SK-N-SH (cell line): Measurements from ENCODE around the gene BEX3. TPM values are rescaled to one million over a fixed set of nuclear protein-coding genes. Genes with fewer than 3 reads are reported as not detected.

Source experiments
- CTCF ChIA-PET: fragments of 300-600, 350-600 bp; formaldehyde crosslinking; extraction: SDS; loops from one replicate; lab custom pipeline; 2021; lab: Yijun Ruan, JAX
- POLR2A ChIA-PET: fragments of 350-600 bp; sonication (Branson Sonifier 250); formaldehyde crosslinking; extraction: SDS; loops from one replicate; lab custom pipeline; 2020; ENCODE audit warnings: antibody characterized with exemption, inconsistent platforms; lab: Yijun Ruan, JAX
- DNase-seq: peaks from one replicate; pipeline ENCODE4 v3.0.0; 2012
- H2AFZ ChIP-seq: fragments of 200-600 bp; sonication (generic); 2 replicates; pipeline ENCODE4 v1.8.1; 2016; ENCODE audit warnings: antibody characterized with exemption, mild to moderate bottlenecking, low read depth
- H3F3A ChIP-seq: fragments of 200-600 bp; sonication (generic); replicated peaks from 2 replicates; pipeline ENCODE3; 2016; ENCODE audit warnings: antibody characterized with exemption, mild to moderate bottlenecking; ENCODE audit not compliant: insufficient read depth
- H3K27ac ChIP-seq, 2 experiments: fragments of 200-500 bp in 1 of 2; fragments of 200-600 bp in 1 of 2; sonication (Bioruptor generic) in 1 of 2; sonication (generic), shearing (Covaris generic) in 1 of 2; 2 replicates each; pipeline versions ENCODE4 v1.5.1 to v1.6.1; 2014 to 2016; ENCODE audit warnings: low read depth in 2 of 2, inconsistent platforms in 1 of 2, low read length in 1 of 2, mild to moderate bottlenecking in 1 of 2, mixed read lengths in 1 of 2
- H3K27me3 ChIP-seq: fragments of 200-600 bp; sonication (generic), shearing (Covaris generic); 2 replicates; pipeline ENCODE4 v1.6.1; 2016; ENCODE audit warnings: mixed run types; ENCODE audit not compliant: insufficient read depth
- H3K36me3 ChIP-seq, 2 experiments: fragments of 200-500 bp in 1 of 2; fragments of 200-600 bp in 1 of 2; sonication (Bioruptor generic) in 1 of 2; sonication (generic) in 1 of 2; replicated peaks in 1 of 2; 2 replicates each; pipeline versions ENCODE3 to v1.5.1; 2014 to 2016; ENCODE audit warnings: low read length in 1 of 2, mild to moderate bottlenecking in 1 of 2; ENCODE audit not compliant: insufficient read depth in 2 of 2, control insufficient read depth in 1 of 2
- H3K4me1 ChIP-seq, 2 experiments: fragments of 200-500 bp in 1 of 2; fragments of 200-600 bp in 1 of 2; sonication (Bioruptor generic) in 1 of 2; sonication (generic), shearing (Covaris generic) in 1 of 2; 2 replicates each; pipeline versions ENCODE4 v1.5.1 to v1.6.1; 2014 to 2016; ENCODE audit warnings: low read depth in 1 of 2, low read length in 1 of 2, mixed run types in 1 of 2; ENCODE audit not compliant: insufficient read depth in 2 of 2, control insufficient read depth in 1 of 2
- H3K4me2 ChIP-seq: fragments of 200-600 bp; sonication (generic), shearing (Covaris generic); 2 replicates; pipeline ENCODE4 v1.6.1; 2017; ENCODE audit warnings: mixed run types
- H3K4me3 ChIP-seq, 2 experiments: fragments of 200-500 bp in 1 of 2; fragments of 200-600 bp in 1 of 2; sonication (Bioruptor generic) in 1 of 2; sonication (generic), shearing (Covaris generic) in 1 of 2; 2 replicates each; pipeline versions ENCODE4 v1.5.1 to v1.8.1; 2014 to 2016; ENCODE audit warnings: low read depth in 2 of 2, inconsistent platforms in 1 of 2, low read length in 1 of 2, mild to moderate bottlenecking in 1 of 2, mixed read lengths in 1 of 2, moderate library complexity in 1 of 2
- H3K79me2 ChIP-seq: fragments of 200-600 bp; sonication (generic); 2 replicates; pipeline ENCODE4 v1.8.1; 2017; ENCODE audit warnings: mild to moderate bottlenecking; ENCODE audit not compliant: insufficient read depth
- H3K9ac ChIP-seq: fragments of 200-600 bp; sonication (generic); 2 replicates; pipeline ENCODE4 v1.6.1; 2017; ENCODE audit warnings: mixed run types
- H3K9me2 ChIP-seq: fragments of 200-600 bp; sonication (generic); 2 replicates; pipeline ENCODE4 v1.6.1; 2017; ENCODE audit warnings: mixed run types
- H3K9me3 ChIP-seq: fragments of 200-600 bp; sonication (generic); 2 replicates; pipeline ENCODE4 v1.6.1; 2017; ENCODE audit warnings: mixed run types, mild to moderate bottlenecking, moderate library complexity
- H4K20me1 ChIP-seq: fragments of 200-600 bp; sonication (generic); 2 replicates; pipeline ENCODE4 v1.6.1; 2017; ENCODE audit warnings: mild to moderate bottlenecking, mixed run types; ENCODE audit not compliant: insufficient read depth
- CHD2 ChIP-seq: fragments of 150-350 bp; IDR thresholded peaks from 2 replicates; pipeline ENCODE4 v1.6.1; 2018; ENCODE audit warnings: low read length; ENCODE audit not compliant: partially characterized antibody
- CTCF ChIP-seq: fragments of 200-600 bp; sonication (generic); IDR thresholded peaks from 2 replicates; pipeline ENCODE4 v1.6.1; 2017; ENCODE audit warnings: antibody characterized with exemption, mild to moderate bottlenecking, moderate library complexity
- EP300 ChIP-seq, 2 experiments: IDR thresholded peaks; 2 replicates each; pipeline versions ENCODE4 v1.4.0 to v1.6.1; 2012; ENCODE audit warnings: borderline replicate concordance in 1 of 2, low read depth in 1 of 2, low read length in 1 of 2
- FOSL2 ChIP-seq: IDR thresholded peaks from 2 replicates; pipeline ENCODE4 v1.4.0; 2012; ENCODE audit warnings: low read depth, mild to moderate bottlenecking, moderate library complexity, borderline replicate concordance
- FOXM1 ChIP-seq: IDR thresholded peaks from 2 replicates; pipeline ENCODE4 v1.4.0; 2012; ENCODE audit warnings: low read depth, mild to moderate bottlenecking
- GABPA ChIP-seq: IDR thresholded peaks from 2 replicates; pipeline ENCODE4 v1.4.0; 2012; ENCODE audit warnings: low read depth, mild to moderate bottlenecking
- GATA2 ChIP-seq: sonication (generic); formaldehyde crosslinking; IDR thresholded peaks from 2 replicates; pipeline ENCODE4 v1.5.0; 2020; ENCODE audit warnings: mild to moderate bottlenecking, missing genetic modification reagents
- IRF3 ChIP-seq: fragments of 150-350 bp; IDR thresholded peaks from 2 replicates; pipeline ENCODE4 v1.6.1; 2016; ENCODE audit warnings: mild to moderate bottlenecking, low read depth, low read length
- MEF2A ChIP-seq: IDR thresholded peaks from 2 replicates; pipeline ENCODE4 v1.4.0; 2012; ENCODE audit warnings: low read depth, borderline replicate concordance
- MXI1 ChIP-seq: IDR thresholded peaks from 2 replicates; pipeline ENCODE4 v1.6.1; 2012; ENCODE audit warnings: mild to moderate bottlenecking, low read depth, low read length, improper control_type of control experiment
- NFIC ChIP-seq: IDR thresholded peaks from 2 replicates; pipeline ENCODE4 v1.4.0; 2012; ENCODE audit warnings: borderline replicate concordance
- POLR2AphosphoS5 ChIP-seq: IDR thresholded peaks from 2 replicates; pipeline ENCODE4 v1.6.1; 2012; ENCODE audit warnings: low read depth, low read length
- RAD21 ChIP-seq: IDR thresholded peaks from 2 replicates; pipeline ENCODE4 v1.6.1; 2012; ENCODE audit warnings: mild to moderate bottlenecking, low read length
- SMC3 ChIP-seq: IDR thresholded peaks from 2 replicates; pipeline ENCODE4 v1.6.1; 2012; ENCODE audit warnings: low read depth, low read length, improper control_type of control experiment
- YY1 ChIP-seq: IDR thresholded peaks from 2 replicates; pipeline ENCODE4 v1.4.0; 2012; ENCODE audit warnings: low read depth, mild to moderate bottlenecking
- ZBTB33 ChIP-seq: IDR thresholded peaks from 2 replicates; pipeline ENCODE4 v1.4.0; 2012; ENCODE audit warnings: low read depth, borderline replicate concordance
- WGBS: methylation state at CpG from one replicate; pipeline ENCODE4 v1.1.6; 2017; ENCODE audit warnings: low lambda C conversion rate; 5-methylcytosine and 5-hydroxymethylcytosine counted together
- polyA plus RNA-seq, 3 experiments: library from polyadenylated mRNA; depleted of rRNA; stranded (reverse); fragments of >200 nt; gene quantifications; 2 replicates each; pipeline ENCODE4 v1.2.3, GENCODE V29; 2012

The BEX3 gene
- polyA plus RNA-seq, 1 of the 3 experiments (the other 2 are of a cell fraction): 392 TPM

GRCh38 chrX:103343105-103343504, 33.2 kb upstream of the BEX3 start:
- peak; percentile 44 for DNase-seq
- Histone ChIP-seq H3K4me2 (no peak overlapping the region), H3K27ac (no peak overlapping the region), H3K27me3 (0 out of 2 replicates have a peak, but pooled peaks cover 6% of the 10 kb centered on the region), H3K4me1 (no peaks in the 10 kb centered on the region), H2AFZ (no peak overlapping the region), H3K9me3 (no peaks in the 10 kb centered on the region), H3K9me2 (no peaks in the 10 kb centered on the region), H3K79me2 (no peaks in the 10 kb centered on the region), H3F3A (no peaks in the 10 kb centered on the region), H3K9ac (no peak overlapping the region), H3K36me3 (no peaks in the 10 kb centered on the region), H3K4me3 (no peak overlapping the region), H4K20me1 (no peaks in the 10 kb centered on the region)
- ChIA-PET CTCF (interaction anchor here (0.7 to 1.0 kb wide), 6 partner anchors 12 to 125 kb away, joined by 3 to 13 read pairs (median 4); no protein-coding TSS in a partner anchor), POLR2A (interaction anchor here (0.6 kb wide), 1 partner anchor 13 kb away, joined by 3 read pairs; no protein-coding TSS in a partner anchor)
- peak; percentile 77 for TF ChIP-seq CTCF
- no peak for TF ChIP-seq GATA2 (CRISPR knock-in tag)
- TF ChIP-seq ZBTB33: no peak
- peak; percentile 57 for TF ChIP-seq SMC3
- TF ChIP-seq POLR2AphosphoS5: no peak
- no peak for TF ChIP-seq MXI1
- peak; percentile 64 for TF ChIP-seq RAD21
- TF ChIP-seq CHD2: no peak
- no peak for TF ChIP-seq YY1
- TF ChIP-seq FOXM1: no peak
- TF ChIP-seq MEF2A: no peak
- no peak for TF ChIP-seq GABPA
- no peak for TF ChIP-seq FOSL2
- TF ChIP-seq EP300 (IDR thresholded peaks at IDR 0.05; ENCODE audit: borderline replicate concordance in 1 of 2, low read depth in 1 of 2, low read length in 1 of 2): no peak
- TF ChIP-seq NFIC: no peak
- TF ChIP-seq IRF3: no peak
- WGBS: 1% methylated on average over 2 of the region's 2 CpGs
